DOHH2 (cell line): Measurements from ENCODE around the gene RELB.

Experiments used
- H3F3A ChIP-seq: fragments of 200-600 bp; sonication (generic), shearing (Covaris generic); 2 replicates; pipeline ENCODE4 v1.6.0; 2016; ENCODE audit warnings: antibody characterized with exemption, mild to moderate bottlenecking; ENCODE audit not compliant: control insufficient read depth, insufficient read depth
- H3K27ac ChIP-seq: fragments of 200-600 bp; sonication (generic); 2 replicates; pipeline ENCODE4 v1.5.1; 2014; ENCODE audit warnings: low read depth, mild to moderate bottlenecking, low read length, moderate library complexity
- H3K27me3 ChIP-seq: fragments of 200-600 bp; sonication (generic); 2 replicates; pipeline ENCODE4 v1.6.1; 2014; ENCODE audit warnings: mild to moderate bottlenecking, low read length, mixed read lengths; ENCODE audit not compliant: control insufficient read depth
- H3K36me3 ChIP-seq: fragments of 200-600 bp; sonication (generic); 2 replicates; pipeline ENCODE4 v1.6.1; 2014; ENCODE audit warnings: mild to moderate bottlenecking, low read length, moderate library complexity, mixed read lengths; ENCODE audit not compliant: control insufficient read depth
- H3K4me1 ChIP-seq: fragments of 200-600 bp; sonication (generic); 2 replicates; pipeline ENCODE4 v1.6.1; 2014; ENCODE audit warnings: mild to moderate bottlenecking, low read length, mixed read lengths; ENCODE audit not compliant: control insufficient read depth
- H3K4me2 ChIP-seq: fragments of 200-600 bp; sonication (generic); 2 replicates; pipeline ENCODE4 v1.6.0; 2014; ENCODE audit warnings: mild to moderate bottlenecking, low read length, moderate library complexity
- H3K4me3 ChIP-seq: fragments of 200-600 bp; sonication (generic); 2 replicates; pipeline ENCODE4 v1.5.1; 2014; ENCODE audit warnings: mild to moderate bottlenecking, low read length, mixed read lengths
- H3K79me2 ChIP-seq: fragments of 200-600 bp; sonication (generic); 2 replicates; pipeline ENCODE4 v1.6.1; 2014; ENCODE audit warnings: mild to moderate bottlenecking, low read length, mixed read lengths; ENCODE audit not compliant: control insufficient read depth
- H3K9me2 ChIP-seq: fragments of 200-600 bp; sonication (generic); replicated peaks from 2 replicates; pipeline ENCODE4 v1.6.1; 2014; ENCODE audit warnings: mild to moderate bottlenecking, low read length, mixed read lengths; ENCODE audit not compliant: control insufficient read depth
- H3K9me3 ChIP-seq: fragments of 200-600 bp; sonication (generic); 2 replicates; pipeline ENCODE4 v1.6.1; 2014; ENCODE audit warnings: antibody characterized with exemption, low read length, mixed read lengths; ENCODE audit not compliant: control insufficient read depth, insufficient read depth
- H4K20me1 ChIP-seq: fragments of 200-600 bp; sonication (generic); 2 replicates; pipeline ENCODE4 v1.6.0; 2014; ENCODE audit warnings: low read depth, mild to moderate bottlenecking, antibody characterized with exemption, low read length, moderate library complexity; ENCODE audit not compliant: control insufficient read depth, insufficient read depth
- EZH2phosphoT487 ChIP-seq: fragments of 200-600 bp; sonication (generic); IDR thresholded peaks from 2 replicates; pipeline ENCODE4 v1.6.1; 2017; ENCODE audit warnings: borderline replicate concordance, mild to moderate bottlenecking, antibody characterized with exemption, low read length, moderate library complexity, mixed read lengths
- TF ChIP-seq, protein P1 (sequence below): fragments of 200-600 bp; sonication (generic); IDR thresholded peaks from one replicate; pipeline ENCODE4 v1.5.1; 2014; ENCODE audit warnings: antibody characterized with exemption, mild to moderate bottlenecking, low read depth, low read length; ENCODE audit not compliant: poor library complexity, severe bottlenecking

The RELB gene

GRCh38 chr19:45082170-45082569 lies 80.9 kb downstream of the RELB start:
- Histone ChIP-seq H4K20me1 (peaks cover 8% of the 10 kb centered on the region), H3K4me3 (no peak overlapping the region), H3K9me2 (no peaks in the 10 kb centered on the region), H3K4me1 (peaks cover 44% of the 10 kb centered on the region), H3K27ac (no peak overlapping the region), H3K4me2 (peak overlapping the region; percentile 83), H3K36me3 (peaks cover 62% of the 10 kb centered on the region), H3F3A (peaks cover 10% of the 10 kb centered on the region), H3K79me2 (peaks cover 88% of the 10 kb centered on the region), H3K9me3 (no peaks in the 10 kb centered on the region), H3K27me3 (no peaks in the 10 kb centered on the region)
- TF ChIP-seq, protein P1, sequence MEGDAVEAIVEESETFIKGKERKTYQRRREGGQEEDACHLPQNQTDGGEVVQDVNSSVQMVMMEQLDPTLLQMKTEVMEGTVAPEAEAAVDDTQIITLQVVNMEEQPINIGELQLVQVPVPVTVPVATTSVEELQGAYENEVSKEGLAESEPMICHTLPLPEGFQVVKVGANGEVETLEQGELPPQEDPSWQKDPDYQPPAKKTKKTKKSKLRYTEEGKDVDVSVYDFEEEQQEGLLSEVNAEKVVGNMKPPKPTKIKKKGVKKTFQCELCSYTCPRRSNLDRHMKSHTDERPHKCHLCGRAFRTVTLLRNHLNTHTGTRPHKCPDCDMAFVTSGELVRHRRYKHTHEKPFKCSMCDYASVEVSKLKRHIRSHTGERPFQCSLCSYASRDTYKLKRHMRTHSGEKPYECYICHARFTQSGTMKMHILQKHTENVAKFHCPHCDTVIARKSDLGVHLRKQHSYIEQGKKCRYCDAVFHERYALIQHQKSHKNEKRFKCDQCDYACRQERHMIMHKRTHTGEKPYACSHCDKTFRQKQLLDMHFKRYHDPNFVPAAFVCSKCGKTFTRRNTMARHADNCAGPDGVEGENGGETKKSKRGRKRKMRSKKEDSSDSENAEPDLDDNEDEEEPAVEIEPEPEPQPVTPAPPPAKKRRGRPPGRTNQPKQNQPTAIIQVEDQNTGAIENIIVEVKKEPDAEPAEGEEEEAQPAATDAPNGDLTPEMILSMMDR, result no peak
- TF ChIP-seq EZH2phosphoT487, result no peak

GRCh38 chr19:45086480-45086879 lies 85.2 kb downstream of the RELB start:
- no peaks in the 10 kb centered on the region for H3K27me3 ChIP-seq
- TF ChIP-seq, protein P1, result no peak
- no peak for TF ChIP-seq EZH2phosphoT487
- H3K27ac ChIP-seq, result no peak overlapping the region
- no peaks in the 10 kb centered on the region for H3K9me3 ChIP-seq
- H3K9me2 ChIP-seq, result no peaks in the 10 kb centered on the region
- peaks cover 19% of the 10 kb centered on the region for H3F3A ChIP-seq
- H3K4me1 ChIP-seq, result peaks cover 18% of the 10 kb centered on the region
- H4K20me1 ChIP-seq, result peaks cover 5% of the 10 kb centered on the region; the same call in 1 of the 2 replicates
- peaks cover 70% of the 10 kb centered on the region for H3K36me3 ChIP-seq
- H3K4me3 ChIP-seq, result no peak overlapping the region
- no peak overlapping the region for H3K4me2 ChIP-seq
- H3K79me2 ChIP-seq, result peaks cover 67% of the 10 kb centered on the region

DNA sequence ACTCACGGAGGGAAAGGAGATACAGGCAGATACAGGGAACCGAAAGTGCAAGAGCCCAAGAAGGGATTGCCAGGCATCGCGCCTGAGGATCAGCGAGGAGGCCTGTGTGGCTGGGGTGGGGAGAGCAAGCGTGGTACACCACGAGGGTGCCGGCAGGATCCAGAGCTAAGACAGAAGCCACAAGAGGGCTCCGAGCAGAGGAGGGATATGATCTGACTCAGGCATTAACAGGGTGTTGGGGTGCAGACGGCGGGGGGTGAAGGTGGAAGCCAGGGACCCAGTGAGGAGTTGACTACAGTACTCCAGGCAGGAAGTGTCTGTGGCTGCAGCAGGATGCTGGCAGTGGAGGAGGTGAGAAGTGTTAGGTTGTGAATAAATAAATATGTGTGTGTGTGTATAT lies 86.3 kb downstream of the RELB start:
- H3K27me3 ChIP-seq, result no peaks in the 10 kb centered on the region
- no peaks in the 10 kb centered on the region for H3K9me2 ChIP-seq
- no peak for TF ChIP-seq EZH2phosphoT487
- TF ChIP-seq, protein P1, result no peak
- no peaks in the 10 kb centered on the region for H4K20me1 ChIP-seq
- H3K4me3 ChIP-seq, result no peak overlapping the region
- H3K4me1 ChIP-seq, result peaks cover 13% of the 10 kb centered on the region
- peaks cover 59% of the 10 kb centered on the region for H3K79me2 ChIP-seq
- no peak overlapping the region for H3K4me2 ChIP-seq
- H3K27ac ChIP-seq, result no peak overlapping the region
- H3K36me3 ChIP-seq, result peaks cover 60% of the 10 kb centered on the region
- peaks cover 21% of the 10 kb centered on the region for H3F3A ChIP-seq
- no peaks in the 10 kb centered on the region for H3K9me3 ChIP-seq
